NCI-H226 (cell line): Measurements from ENCODE around the gene MTAP.
A peak's percentile ranks its signal among the peaks of the same experiment; 100 is the strongest.

Experiments used
- DNase-seq: peaks from one replicate; pipeline ENCODE4 v3.0.0-alpha.2; 2015

The MTAP gene

DNA sequence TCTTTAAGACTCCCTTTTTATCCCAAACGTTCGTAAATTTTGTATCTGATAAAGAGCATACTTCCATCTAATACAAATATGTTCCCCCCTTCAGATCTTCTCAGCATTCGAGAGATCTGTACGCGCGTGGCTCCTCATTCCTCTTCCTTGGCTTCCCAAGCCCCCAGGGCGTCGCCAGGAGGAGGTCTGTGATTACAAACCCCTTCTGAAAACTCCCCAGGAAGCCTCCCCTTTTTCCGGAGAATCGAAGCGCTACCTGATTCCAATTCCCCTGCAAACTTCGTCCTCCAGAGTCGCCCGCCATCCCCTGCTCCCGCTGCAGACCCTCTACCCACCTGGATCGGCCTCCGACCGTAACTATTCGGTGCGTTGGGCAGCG lies 171.9 kb downstream of the MTAP start:
- DNase-seq = no peak

DNA sequence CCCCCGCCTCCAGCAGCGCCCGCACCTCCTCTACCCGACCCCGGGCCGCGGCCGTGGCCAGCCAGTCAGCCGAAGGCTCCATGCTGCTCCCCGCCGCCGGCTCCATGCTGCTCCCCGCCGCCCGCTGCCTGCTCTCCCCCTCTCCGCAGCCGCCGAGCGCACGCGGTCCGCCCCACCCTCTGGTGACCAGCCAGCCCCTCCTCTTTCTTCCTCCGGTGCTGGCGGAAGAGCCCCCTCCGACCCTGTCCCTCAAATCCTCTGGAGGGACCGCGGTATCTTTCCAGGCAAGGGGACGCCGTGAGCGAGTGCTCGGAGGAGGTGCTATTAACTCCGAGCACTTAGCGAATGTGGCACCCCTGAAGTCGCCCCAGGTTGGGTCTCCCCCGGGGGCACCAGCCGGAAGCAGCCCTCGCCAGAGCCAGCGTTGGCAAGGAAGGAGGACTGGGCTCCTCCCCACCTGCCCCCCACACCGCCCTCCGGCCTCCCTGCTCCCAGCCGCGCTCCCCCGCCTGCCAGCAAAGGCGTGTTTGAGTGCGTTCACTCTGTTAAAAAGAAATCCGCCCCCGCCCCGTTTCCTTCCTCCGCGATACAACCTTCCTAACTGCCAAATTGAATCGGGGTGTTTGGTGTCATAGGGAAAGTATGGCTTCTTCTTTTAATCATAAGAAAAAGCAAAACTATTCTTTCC lies 172.4 kb downstream of the MTAP start:
- peak; percentile 84 for DNase-seq

DNA sequence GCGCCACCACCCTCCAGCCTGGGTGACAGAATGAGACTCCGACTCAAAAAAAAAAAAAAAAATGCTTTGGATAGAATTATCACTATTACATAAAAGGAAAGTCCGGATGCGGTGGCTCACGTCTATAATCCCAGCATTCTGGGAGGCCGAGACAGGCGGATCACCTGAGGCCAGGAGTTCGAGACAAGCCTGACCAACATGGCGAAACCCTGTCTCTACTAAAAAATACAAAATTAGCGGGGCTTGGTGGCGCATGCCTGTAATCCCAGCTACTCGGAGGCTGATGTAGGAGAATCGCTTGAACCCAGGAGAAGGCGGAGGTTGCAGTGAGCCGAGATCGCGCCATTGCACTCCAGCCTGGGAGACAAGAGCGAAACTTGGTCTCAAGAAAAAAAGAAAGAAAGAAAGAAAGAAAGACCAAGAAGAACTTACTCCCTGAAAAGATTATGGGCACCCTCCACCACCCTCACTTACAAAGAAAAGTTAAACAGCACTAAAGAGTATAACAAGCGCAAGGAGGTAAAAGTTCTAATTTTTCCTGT lies 174.0 kb downstream of the MTAP start:
- DNase-seq = no peak

DNA sequence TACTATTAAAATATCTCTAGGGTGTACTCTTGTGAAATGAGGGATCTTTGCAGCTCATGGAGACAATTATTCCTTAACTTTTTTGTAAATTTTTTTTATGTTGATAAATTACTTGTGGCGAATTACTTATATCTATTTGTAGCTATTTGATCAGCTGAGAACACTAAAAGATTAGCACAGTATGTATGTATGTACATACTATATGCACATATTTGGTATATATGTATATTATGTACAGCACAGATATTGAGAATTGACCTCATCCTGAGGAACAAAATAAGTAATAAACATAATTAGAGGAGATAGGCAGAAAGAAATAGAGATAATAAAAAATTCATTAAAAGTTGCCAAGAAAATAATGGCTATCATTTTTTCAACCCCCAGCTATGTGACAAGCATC lies 180.0 kb downstream of the MTAP start:
- no peak for DNase-seq

DNA sequence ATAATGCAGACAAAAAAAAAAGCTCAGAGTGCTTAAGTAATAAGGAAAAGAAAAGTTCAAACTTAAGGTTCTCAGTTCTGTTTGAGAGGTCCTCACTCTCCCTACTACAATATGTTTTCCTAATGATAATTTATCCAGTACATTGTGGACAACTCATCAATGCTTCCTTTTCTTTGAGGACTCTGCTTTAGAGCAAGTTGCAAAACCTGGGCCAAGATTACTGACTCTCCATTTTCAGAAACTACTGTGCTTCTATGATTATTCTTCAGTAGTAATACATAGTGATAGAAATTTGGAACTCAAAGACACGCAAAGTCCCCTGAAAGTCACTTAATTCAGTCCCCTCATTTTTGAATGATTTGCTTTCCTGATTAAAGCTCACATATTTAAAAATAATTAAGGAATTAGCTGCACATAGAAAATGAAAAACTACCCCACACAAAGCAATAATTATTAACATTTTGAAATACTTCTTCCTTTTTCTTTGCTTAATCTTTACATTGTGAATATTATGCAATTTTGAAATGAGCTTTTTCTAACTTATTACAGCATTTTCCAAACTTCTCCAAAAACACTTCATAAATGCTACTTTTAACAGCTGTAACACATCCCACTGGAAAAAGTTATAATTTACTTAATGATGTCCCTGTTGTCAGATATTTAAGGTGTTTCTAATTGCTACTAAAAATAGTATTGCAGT lies 180.6 kb downstream of the MTAP start:
- no peak for DNase-seq

DNA sequence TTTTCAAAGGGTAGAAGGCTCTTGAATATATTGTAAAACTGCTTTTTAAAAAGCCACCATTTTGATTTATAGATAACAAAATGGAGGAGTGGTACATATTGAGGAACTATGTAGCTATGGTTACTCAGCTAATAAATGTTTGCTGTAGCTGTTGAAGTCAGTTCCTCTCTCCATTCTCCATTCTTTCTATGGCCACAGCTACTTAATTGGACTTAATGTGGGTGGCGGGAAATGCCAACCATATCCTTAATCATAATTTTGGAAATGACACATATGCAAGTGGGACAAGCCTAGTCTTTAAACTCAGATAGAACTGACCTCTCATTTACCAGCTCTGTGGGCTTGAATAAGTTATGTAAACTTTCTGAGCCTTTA lies 181.1 kb downstream of the MTAP start:
- DNase-seq = no peak

DNA sequence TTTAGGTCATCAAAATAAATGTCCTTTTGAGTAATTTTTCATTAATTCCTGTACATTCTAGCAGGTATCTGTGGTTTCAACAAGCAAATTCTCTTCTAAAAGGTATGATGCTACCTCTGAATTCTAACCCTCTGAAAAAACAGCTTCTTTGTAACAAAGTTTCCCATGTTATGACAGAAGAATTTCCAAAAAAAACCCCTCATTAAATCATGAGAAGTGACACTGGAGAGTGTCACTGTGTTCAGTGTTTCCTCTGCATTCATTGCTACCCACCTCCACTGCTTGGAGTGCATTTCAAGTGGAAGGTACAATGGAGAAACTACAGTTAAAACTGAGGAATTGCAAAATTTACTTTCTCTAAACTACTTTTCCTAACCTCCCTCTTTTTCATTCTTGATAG lies 181.7 kb downstream of the MTAP start:
- no peak for DNase-seq

DNA sequence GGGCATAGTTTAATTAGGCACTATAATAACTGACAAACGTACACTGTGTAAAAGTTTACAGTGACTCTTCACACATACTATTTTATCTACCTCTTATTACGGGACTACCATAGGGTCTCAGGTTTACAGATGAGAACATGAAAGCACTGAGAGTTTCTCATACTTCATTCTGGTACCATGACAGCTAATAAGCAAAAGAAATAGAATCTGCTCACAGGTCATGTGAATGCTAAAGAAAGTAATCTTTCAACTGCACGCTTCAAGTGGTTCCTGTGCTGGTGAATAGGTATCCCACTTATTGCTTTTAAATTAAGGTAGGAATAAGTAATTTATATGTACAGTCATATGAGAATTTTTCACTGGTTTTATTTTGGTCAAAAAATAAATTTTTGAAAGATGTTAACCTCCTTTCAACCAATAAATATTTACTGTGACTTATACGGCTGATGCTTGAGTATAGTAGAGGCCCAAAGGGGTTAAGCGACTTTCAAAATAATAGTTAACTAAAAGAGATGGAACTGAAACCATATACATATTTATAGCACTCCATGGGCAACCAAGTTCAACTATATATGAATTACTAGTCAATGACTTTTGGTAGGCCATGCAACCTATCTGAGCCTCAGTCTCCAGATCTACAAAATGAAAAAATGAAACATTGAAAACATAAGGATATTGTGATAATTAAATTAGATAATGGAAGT lies 183.7 kb downstream of the MTAP start:
- DNase-seq = no peak
